NOMO-1 treated with dmso at 0.1 percent for 144 hours (cell line): ENCODE results near the gene DTNB.
"Not testable (repeated sequence)": the region's sequence is repeated elsewhere in the genome, so short reads cannot be mapped to it uniquely, and the experiment has no call there.

Experiments
- DNase-seq: peaks from one replicate; lab custom pipeline; 2025; ENCODE audit not compliant: unreplicated experiment; lab: John Stamatoyannopoulos, UW

The DTNB gene

GRCh38 chr2:25549571-25549970 is 123.8 kb downstream of the DTNB start:
- DNase-seq: not testable (repeated sequence)

- DNase-seq: no peak
Observed at GRCh38 chr2:25548601-25549000, 124.8 kb downstream of the DTNB start.

- DNase-seq: no peak
Observed at GRCh38 chr2:25546852-25547251, 126.5 kb downstream of the DTNB start.

- no peak for DNase-seq
Observed at GRCh38 chr2:25545899-25546298, 127.5 kb downstream of the DTNB start.

GRCh38 chr2:25544445-25544844 is 128.9 kb downstream of the DTNB start:
- DNase-seq: no peak

- DNase-seq: no peak
Observed at GRCh38 chr2:25543939-25544338, 129.4 kb downstream of the DTNB start.

GRCh38 chr2:25541378-25541777 is 132.0 kb downstream of the DTNB start:
- DNase-seq: no peak

GRCh38 chr2:25539136-25539535 is 134.2 kb downstream of the DTNB start:
- no peak for DNase-seq

GRCh38 chr2:25537526-25537925 is 135.9 kb downstream of the DTNB start:
- DNase-seq: no peak

GRCh38 chr2:25535411-25536289 is 137.7 kb downstream of the DTNB start:
- DNase-seq: not testable (repeated sequence)

- not testable (repeated sequence) for DNase-seq
Observed at GRCh38 chr2:25534937-25535336, 138.4 kb downstream of the DTNB start.

GRCh38 chr2:25534455-25534854 is 138.9 kb downstream of the DTNB start:
- no peak for DNase-seq

- DNase-seq: not testable (repeated sequence)
Observed at GRCh38 chr2:25533771-25534170, 139.6 kb downstream of the DTNB start.

GRCh38 chr2:25532521-25532920 is 140.9 kb downstream of the DTNB start:
- DNase-seq: no peak

- no peak for DNase-seq
Observed at GRCh38 chr2:25529034-25529433, 144.3 kb downstream of the DTNB start.

GRCh38 chr2:25528173-25528572 is 145.2 kb downstream of the DTNB start:
- DNase-seq: no peak

- no peak for DNase-seq
Observed at GRCh38 chr2:25524507-25524906, 148.9 kb downstream of the DTNB start.

- no peak for DNase-seq
Observed at GRCh38 chr2:25523060-25523459, 150.3 kb downstream of the DTNB start.

GRCh38 chr2:25521665-25522387 is 151.6 kb downstream of the DTNB start:
- peak; percentile 80 for DNase-seq

GRCh38 chr2:25521126-25521525 is 152.3 kb downstream of the DTNB start:
- DNase-seq: no peak

- DNase-seq: no peak
Observed at GRCh38 chr2:25517701-25518100, 155.7 kb downstream of the DTNB start.

- no peak for DNase-seq
Observed at GRCh38 chr2:25514043-25514637, 159.2 kb downstream of the DTNB start.
